Measurements from ENCODE around the gene HS6ST3.

DNA sequence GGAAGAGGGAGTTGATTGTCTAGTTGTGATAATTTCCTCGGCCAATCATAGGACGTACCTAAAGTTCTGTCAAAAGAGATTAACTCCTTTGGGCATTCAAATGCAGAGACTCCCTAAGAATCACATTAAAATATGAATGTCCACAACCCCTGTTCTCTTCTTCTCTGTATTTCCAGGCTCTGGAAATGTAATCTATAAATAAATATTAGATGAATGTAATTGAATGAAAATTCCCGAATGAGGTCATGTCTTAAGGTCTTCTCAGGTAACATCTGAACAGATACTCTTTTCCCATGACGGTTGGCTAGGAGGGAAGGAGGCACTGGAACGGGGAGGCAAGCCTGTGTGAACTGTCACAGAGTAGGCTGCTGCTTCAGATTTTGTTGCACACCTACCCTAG, 759.2 kb downstream of the HS6ST3 start:
- TF ChIP-seq, protein P1, sequence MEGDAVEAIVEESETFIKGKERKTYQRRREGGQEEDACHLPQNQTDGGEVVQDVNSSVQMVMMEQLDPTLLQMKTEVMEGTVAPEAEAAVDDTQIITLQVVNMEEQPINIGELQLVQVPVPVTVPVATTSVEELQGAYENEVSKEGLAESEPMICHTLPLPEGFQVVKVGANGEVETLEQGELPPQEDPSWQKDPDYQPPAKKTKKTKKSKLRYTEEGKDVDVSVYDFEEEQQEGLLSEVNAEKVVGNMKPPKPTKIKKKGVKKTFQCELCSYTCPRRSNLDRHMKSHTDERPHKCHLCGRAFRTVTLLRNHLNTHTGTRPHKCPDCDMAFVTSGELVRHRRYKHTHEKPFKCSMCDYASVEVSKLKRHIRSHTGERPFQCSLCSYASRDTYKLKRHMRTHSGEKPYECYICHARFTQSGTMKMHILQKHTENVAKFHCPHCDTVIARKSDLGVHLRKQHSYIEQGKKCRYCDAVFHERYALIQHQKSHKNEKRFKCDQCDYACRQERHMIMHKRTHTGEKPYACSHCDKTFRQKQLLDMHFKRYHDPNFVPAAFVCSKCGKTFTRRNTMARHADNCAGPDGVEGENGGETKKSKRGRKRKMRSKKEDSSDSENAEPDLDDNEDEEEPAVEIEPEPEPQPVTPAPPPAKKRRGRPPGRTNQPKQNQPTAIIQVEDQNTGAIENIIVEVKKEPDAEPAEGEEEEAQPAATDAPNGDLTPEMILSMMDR (IDR thresholded peaks at IDR 0.05; ENCODE audit: borderline replicate concordance, extremely low read depth, low read length, poor library complexity, severe bottlenecking), result no peak
- TF ChIP-seq EZH2 (IDR thresholded peaks at IDR 0.05; ENCODE audit: borderline replicate concordance, low read depth, low read length, severe bottlenecking), result no peak

All from DND-41 (cell line).